Measurements from ENCODE around the gene PAQR7.

The PAQR7 gene

GRCh38 chr1:25814549-25815087 is 60.9 kb downstream of the PAQR7 start:
- DNase-seq, result no peak

DNA sequence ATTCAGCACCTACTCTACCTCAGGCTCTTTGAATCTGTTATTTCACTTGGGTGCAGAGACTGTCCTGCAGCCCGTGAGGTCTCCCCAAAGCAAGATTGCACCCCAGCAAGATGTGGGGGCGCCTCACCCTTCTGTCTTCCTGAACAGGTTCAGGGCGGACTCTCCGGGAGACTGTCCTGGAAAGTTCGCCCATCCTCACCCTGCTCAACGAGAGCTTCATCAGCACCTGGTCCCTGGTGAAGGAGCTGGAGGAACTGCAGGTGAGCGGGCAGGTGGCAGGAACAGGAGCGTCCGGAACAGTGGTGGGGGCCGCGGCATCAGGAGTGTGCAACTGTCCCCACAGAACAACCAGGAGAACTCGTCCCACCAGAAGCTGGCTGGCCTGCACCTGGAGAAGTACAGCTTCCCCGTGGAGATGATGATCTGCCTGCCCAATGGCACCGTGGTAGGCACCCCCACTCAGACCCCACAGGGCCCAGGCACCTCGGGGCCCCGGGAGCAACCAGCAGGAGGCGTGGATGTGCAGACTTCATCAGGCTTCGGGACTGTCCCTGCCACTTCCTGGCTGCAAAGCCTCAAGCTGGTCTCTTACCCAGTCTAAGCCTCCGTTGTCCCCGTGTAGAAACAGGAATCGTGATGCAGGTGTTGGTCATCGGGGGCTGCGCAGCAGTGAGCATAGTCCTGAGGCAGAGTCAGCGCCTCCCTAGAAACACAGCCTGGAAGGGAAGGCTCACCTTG is 61.6 kb downstream of the PAQR7 start:
- no peak for DNase-seq

DNA sequence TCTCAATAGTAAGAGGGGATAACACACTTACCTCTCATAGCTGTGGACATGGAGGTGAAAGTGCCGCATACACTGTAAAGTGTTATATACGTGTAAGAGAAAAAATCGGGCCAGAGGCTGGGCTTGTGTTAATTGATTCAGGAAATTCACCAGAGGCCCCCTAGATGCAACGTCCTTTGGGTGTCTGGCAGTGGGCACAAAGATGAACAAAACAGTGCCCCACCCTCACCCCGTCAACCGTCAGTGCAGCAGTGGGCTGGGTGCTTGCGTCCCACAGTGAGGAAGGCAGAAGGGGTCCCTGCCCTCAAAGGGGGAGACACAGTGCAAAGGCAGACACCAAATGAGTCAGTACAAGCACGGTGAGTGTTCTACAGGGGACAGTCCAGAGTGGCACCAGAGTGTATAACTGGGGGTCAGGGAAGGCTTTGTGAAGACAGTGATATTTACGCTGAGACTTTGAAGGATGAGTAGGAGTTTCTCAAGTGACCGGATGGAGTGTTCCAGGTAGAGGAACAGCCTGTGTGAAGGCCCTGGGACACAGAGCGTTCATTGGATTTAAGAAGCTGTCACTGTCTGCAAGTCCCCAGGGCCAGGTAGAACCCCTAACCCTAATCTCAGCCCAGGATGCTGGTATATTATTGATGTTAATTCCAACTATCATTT is 62.3 kb downstream of the PAQR7 start:
- no peak for DNase-seq
